Lower leg skin (tissue), 3 donors: ENCODE results near the gene WFDC2.

Experiments
- POLR2A ChIP-seq, 2 donors: fragments of 450-650 bp; IDR thresholded peaks; one replicate each; pipeline ENCODE4 v1.6.1; 2016 to 2017; ENCODE audit warnings: antibody characterized with exemption in 2 of 2, mild to moderate bottlenecking in 1 of 2, moderate library complexity in 1 of 2
- TF ChIP-seq, protein P1 (sequence below), 3 donors: fragments of 450-650 bp; IDR thresholded peaks; one replicate each; pipeline ENCODE4 v1.5.1; 2016; ENCODE audit warnings: antibody characterized with exemption in 3 of 3, mild to moderate bottlenecking in 3 of 3, moderate library complexity in 2 of 3

DNA sequence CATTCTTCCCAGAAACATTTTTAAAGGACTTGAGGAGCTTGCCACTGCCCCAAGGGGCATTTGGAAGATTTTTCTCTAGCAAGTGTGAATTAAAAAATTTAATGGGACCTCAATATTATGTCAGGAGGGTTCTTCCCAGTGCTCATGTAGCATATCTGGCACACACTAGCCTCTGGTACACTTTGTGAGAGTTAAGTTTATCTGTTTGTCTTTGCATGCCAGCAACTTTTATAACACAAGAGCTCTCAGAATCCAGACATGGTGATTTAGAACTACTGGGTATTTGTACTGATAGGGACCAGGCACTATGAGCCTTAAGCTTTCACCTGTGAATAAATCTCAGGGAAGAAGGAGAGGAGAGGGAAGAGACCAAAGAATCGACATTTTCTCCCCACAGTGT is 33.0 kb downstream of the WFDC2 start:
- no peak for TF ChIP-seq POLR2A (IDR thresholded peaks at IDR 0.05)
- TF ChIP-seq, protein P1, sequence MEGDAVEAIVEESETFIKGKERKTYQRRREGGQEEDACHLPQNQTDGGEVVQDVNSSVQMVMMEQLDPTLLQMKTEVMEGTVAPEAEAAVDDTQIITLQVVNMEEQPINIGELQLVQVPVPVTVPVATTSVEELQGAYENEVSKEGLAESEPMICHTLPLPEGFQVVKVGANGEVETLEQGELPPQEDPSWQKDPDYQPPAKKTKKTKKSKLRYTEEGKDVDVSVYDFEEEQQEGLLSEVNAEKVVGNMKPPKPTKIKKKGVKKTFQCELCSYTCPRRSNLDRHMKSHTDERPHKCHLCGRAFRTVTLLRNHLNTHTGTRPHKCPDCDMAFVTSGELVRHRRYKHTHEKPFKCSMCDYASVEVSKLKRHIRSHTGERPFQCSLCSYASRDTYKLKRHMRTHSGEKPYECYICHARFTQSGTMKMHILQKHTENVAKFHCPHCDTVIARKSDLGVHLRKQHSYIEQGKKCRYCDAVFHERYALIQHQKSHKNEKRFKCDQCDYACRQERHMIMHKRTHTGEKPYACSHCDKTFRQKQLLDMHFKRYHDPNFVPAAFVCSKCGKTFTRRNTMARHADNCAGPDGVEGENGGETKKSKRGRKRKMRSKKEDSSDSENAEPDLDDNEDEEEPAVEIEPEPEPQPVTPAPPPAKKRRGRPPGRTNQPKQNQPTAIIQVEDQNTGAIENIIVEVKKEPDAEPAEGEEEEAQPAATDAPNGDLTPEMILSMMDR (IDR thresholded peaks at IDR 0.05): no peak
